ENCODE measurements around the gene AACS.

The AACS gene

GRCh38 chr12:125149160-125150108 lies 84.2 kb downstream of the AACS start:
- DNase-seq (ENCODE audit: low spot score) (no peak), FAIRE-seq (no peak)

DNA sequence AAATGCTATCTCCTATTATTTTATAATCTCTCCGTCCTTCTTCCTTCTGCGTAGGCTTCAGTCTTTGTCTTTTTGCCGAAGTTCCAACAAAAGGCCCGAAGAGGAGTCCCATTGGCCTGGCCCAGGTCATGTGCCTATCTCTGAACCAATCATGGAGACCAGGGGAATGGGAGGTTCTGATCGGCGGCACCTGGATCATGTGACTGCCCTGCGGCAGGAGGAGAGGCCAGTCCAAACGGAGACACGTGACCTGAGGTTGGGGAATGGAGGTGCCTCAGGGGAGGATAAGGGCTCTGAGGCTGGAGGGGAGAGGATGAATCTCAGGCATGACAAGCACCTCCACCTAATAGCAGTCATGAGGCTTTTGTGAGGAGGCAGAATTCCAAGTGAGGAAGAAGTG lies 86.0 kb downstream of the AACS start:
- DNase-seq (ENCODE audit: low spot score) (no peak), FAIRE-seq (no peak)

- no peak for DNase-seq (ENCODE audit: low spot score)
- FAIRE-seq: no peak
Observed at GRCh38 chr12:125152463-125152862, 87.2 kb downstream of the AACS start.

- FAIRE-seq (no peak), DNase-seq (ENCODE audit: low spot score) (no peak)
Observed at GRCh38 chr12:125155366-125155765, 90.1 kb downstream of the AACS start.

GRCh38 chr12:125157177-125157576 lies 91.9 kb downstream of the AACS start:
- no peak for FAIRE-seq
- DNase-seq (ENCODE audit: low spot score): no peak

- FAIRE-seq (no peak), DNase-seq (ENCODE audit: low spot score) (no peak)
Observed at GRCh38 chr12:125159702-125160101, 94.5 kb downstream of the AACS start.

- FAIRE-seq (no peak), DNase-seq (ENCODE audit: low spot score) (no peak)
Observed at GRCh38 chr12:125160281-125160955, 95.2 kb downstream of the AACS start.

- FAIRE-seq: no peak
- DNase-seq (ENCODE audit: low spot score): no peak
Observed at GRCh38 chr12:125161712-125162022, 96.4 kb downstream of the AACS start.

- DNase-seq (ENCODE audit: low spot score) (no peak), FAIRE-seq (no peak)
Observed at GRCh38 chr12:125162489-125163028, 97.3 kb downstream of the AACS start.

DNA sequence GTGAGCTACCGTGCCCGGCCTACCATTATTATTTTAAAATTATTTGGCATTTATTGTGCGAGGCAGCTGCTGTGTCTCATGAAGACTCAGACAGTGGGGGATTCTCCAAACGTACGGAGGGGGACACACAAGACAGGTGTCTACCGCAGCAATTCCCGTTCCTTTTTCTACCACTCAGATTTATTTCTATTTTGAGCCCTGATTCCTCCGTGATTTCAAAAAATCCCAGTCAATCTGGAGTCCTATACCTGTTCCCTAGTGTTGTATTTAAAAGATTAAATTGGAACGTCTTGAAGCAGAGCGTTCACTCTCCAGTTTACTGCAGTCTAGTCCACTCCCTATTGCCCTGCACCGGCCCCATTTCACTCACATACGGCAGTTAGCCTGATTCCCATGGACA lies 97.9 kb downstream of the AACS start:
- FAIRE-seq: no peak

DNA sequence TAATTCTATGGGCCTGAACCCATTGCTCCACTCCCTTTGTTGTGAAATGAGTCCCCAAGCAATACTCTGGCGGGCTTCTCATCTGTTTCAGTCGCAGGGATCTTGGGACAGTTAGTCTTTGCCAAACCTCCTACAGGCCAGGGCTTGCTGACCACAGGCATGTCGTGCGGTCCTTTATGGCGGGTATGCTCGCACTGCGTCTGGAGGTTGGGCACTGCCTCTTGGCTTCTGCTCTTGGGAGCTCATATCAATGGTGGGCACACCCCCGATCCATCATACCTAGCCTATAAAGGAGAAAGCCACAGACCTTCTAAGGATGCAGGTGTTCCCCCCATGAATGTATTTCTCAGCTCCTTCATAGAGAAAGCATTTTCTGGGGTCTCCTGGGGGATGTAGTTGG lies 99.3 kb downstream of the AACS start:
- DNase-seq (ENCODE audit: low spot score): no peak
- FAIRE-seq: no peak

More for the DNA sequence above, 97.9 kb downstream of the AACS start:
- DNase-seq (ENCODE audit: low spot score): no peak

DNA sequence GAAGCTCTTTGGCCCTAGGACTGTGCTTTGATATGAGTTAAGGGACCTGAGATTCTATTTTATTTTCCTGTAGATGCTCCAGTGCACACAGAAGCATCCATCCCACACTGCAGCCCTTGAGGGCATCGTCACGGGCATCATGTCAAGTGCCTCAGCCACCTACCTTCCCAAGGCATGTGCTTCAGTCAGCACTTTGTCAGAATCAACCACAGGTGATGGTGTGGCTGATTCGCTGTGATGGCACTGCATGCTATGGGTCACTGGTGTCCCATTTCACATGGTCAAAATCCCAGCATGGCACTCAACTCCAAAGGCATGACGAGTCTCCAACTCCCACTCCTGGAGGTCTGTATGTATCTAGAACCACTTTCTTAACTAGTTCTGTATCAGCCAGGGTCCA lies 100.8 kb downstream of the AACS start:
- DNase-seq (ENCODE audit: low spot score) (peak; percentile 4), FAIRE-seq (no peak)

DNA sequence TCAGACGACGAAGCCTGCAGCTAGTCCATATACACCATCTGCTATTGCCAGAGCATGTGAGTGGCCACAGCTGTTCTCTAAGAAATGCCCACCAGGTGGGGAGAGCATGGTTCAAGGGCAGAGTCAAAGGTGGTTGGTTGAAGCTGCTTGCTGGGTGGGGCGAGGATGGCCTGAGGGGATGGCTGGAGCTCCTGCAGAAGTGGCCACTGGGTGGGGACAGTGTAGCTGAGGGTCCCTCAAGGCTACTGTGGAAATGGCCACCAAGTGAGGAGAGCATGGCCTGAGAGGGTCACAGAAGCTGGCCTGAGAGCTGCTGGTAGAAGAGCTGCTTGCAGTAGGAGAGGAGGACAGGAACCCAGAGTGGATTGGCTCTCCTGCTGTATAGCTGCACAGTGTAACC lies 102.4 kb downstream of the AACS start:
- FAIRE-seq (no peak), DNase-seq (ENCODE audit: low spot score) (no peak)

- FAIRE-seq: no peak
- no peak for DNase-seq (ENCODE audit: low spot score)
Observed at GRCh38 chr12:125169451-125169850, 104.2 kb downstream of the AACS start.

- DNase-seq (ENCODE audit: low spot score) (no peak), FAIRE-seq (no peak)
Observed at GRCh38 chr12:125169870-125170269, 104.6 kb downstream of the AACS start.

GRCh38 chr12:125171267-125171666 lies 106.0 kb downstream of the AACS start:
- FAIRE-seq: no peak
- DNase-seq (ENCODE audit: low spot score): no peak

DNA sequence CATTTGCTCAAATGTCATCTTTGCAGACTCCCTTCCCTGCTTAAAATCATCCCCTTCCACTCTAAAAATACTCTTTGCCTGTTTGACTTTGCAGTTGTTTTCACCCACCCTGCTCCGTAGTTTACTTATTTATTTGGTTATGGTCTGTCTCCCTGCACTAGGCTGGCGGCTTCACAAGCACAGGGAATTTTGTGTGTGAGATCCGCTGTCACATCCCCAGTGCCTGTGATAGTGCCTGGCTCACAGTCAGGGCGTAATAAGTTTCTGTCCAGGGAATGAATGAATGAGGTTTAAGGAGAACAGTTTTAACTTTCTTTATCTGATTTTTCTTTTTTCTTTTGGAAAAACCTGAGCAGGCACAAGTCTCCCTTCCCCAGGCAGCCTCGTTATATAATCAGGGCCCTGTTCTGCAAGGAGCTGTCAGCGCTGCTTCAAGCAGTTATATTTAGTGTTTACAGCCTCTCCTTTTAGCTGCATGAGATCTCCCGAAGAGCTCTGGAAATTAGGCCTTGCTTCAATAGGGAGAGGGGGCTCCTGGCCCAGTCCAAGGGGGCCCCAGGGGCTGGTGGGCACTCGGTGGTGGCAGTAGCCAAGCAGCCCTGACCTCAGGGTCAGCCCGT lies 107.1 kb downstream of the AACS start:
- FAIRE-seq: no peak
- DNase-seq (ENCODE audit: low spot score): no peak

DNA sequence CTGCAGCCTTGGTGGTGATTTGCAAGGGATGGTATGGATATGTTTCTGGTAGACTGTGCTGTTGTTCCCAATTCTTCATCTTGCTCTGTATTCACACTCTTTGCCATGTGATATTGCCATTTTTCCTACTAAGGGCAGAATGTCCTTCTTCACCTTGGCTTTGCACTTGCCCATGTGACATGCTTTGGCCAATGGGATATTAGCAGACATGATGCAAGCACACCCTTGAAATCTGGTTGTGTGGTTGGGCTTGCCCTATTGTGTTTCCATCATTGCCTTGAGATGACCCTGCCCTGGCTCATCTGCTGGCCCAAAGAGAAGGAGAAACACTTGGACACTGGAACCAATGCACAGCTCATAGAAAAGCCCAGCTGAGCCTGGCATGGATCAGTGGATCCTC lies 110.3 kb downstream of the AACS start:
- DNase-seq (ENCODE audit: low spot score) (no peak), FAIRE-seq (no peak)

- no peak for DNase-seq (ENCODE audit: low spot score)
- no peak for FAIRE-seq
Observed at GRCh38 chr12:125178222-125178621, 113.0 kb downstream of the AACS start.

DNA sequence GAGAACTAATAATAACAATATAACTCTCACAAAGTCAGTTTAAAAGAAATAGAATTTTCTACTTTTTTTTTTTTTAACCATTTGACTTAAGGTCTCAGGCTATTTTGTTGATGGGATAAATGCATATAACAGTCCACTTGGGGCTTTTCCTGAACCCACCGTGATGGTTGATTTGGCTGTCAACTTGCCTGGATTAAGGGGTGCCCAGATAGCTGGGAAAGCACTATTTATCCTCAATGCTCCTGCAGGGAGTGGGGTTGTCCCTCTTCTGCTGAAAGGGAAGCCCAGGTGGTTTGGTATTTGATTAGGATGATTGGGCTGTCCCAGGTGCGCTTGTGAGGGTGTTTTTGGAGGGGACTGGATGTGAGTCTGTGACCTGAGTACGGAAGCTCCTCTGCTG lies 114.9 kb downstream of the AACS start:
- no peak for FAIRE-seq
- DNase-seq (ENCODE audit: low spot score): no peak

- no peak for DNase-seq (ENCODE audit: low spot score)
- no peak for FAIRE-seq
Observed at GRCh38 chr12:125181107-125181506, 115.9 kb downstream of the AACS start.

Measured in RCC 7860 (cell line).